Activated naive CD4-positive, alpha-beta T cell treated with anti-CD3 and anti-CD28 coated beads for 36 hours (primary cell): ENCODE measurements around the gene DLG2. TPM values are rescaled to one million over a fixed set of nuclear protein-coding genes. Genes with fewer than 3 reads are reported as not detected.

Source experiments
- total RNA-seq, 2 experiments: library from RNA; stranded (reverse); gene quantifications; one replicate each; pipeline ENCODE4 v1.2.3, GENCODE V29; 2021

DLG2 gene
- total RNA-seq, 2 experiments from 2014 or later = 3.3 to 4.6 TPM

Other genes with a start within 250 kb of the DLG2 start
- gene TMEM126B, start 1.2 kb upstream of the DLG2 start, total RNA-seq = 10 to 100 TPM; 72.6 to 79.0 TPM
- 10 to 100 TPM; 47.5 to 56.2 TPM for gene TMEM126A, start 20.6 kb upstream of the DLG2 start, total RNA-seq
- 10 to 100 TPM; 53.3 to 53.9 TPM for gene CREBZF, start 37.8 kb upstream of the DLG2 start, total RNA-seq
- not detected for gene CCDC89, start 58.9 kb upstream of the DLG2 start, total RNA-seq
- gene SYTL2, start 183.8 kb upstream of the DLG2 start, total RNA-seq = 10 to 100 TPM; 13.8 to 13.9 TPM
- not detected for gene CCDC83, start 228.0 kb upstream of the DLG2 start, total RNA-seq